LHCN-M2 (cell line): Measurements from ENCODE around the gene INPP4A. TPM values are rescaled to one million over a fixed set of nuclear protein-coding genes. Genes with fewer than 3 reads are reported as not detected.
"Not testable (repeated sequence)": the region's sequence is repeated elsewhere in the genome, so short reads cannot be mapped to it uniquely, and the experiment has no call there.

ENCODE experiments used
- DNase-seq: peaks from one replicate; pipeline ENCODE4 v3.0.0-alpha.2; 2012; ENCODE audit warnings: low read depth
- total RNA-seq: library from RNA; depleted of rRNA; stranded (reverse); fragments of >200 nt; gene quantifications from 2 replicates; pipeline ENCODE4 v1.2.3, GENCODE V29; 2014

INPP4A gene
- total RNA-seq, 1 experiment from 2014 or later: 11.8 TPM

DNA sequence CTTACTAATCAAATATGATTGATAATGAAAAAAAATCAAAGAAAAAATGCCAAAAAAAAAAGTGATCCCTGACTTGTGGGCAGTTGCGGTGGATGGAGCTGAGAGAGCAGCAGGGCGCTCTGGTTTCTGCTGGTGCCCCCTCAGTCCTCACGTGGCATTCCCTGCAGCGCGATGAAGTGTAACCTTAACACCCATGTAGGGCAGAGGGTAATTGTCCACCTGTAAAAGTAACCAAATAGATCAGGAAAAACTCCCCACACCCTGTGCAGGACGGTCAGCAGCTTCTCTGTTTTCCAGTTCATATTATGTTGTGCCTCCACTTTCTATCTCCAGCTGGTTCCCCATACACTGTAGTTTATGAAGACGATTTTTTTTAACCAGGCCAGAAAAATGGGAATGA, 138.6 kb downstream of the INPP4A start:
- no peak for DNase-seq

DNA sequence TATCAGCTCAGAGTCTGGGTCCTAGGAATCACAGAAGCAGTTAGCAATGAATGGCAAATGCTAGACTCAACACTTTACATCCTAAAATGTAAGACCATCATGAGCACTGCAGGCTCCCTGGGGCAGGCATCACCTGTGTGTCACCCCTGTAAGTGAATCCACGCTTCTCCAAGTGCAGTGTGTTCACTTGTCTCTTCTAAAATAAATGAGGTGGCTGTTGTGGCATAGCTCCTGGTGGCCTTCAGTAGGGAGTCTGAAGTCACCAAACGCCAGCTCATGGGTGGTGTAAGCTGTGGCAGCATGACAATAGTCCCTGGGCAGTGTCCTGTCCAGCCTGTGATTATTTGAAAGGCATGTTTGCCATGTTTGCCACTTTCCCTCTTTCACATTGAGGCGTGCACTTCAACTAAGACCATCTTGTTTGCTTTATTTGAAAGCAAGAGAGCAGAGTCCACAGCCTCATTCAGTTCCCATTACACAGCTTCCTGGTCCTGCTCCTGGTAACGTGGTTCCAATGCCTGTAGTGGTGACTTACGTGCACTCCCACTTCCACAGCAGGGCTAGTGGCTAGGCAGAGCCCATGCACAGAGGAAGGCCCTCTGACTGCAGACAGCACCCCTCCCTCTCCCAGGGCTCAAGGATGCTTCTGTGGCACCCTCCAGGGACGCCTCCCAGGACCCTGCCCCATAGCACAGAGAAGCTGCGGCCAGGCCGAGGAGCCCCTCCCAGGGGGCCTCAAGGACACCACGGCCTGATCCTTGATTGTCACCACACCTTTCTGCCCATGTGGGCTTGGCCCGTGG, 139.4 kb downstream of the INPP4A start:
- no peak for DNase-seq

DNA sequence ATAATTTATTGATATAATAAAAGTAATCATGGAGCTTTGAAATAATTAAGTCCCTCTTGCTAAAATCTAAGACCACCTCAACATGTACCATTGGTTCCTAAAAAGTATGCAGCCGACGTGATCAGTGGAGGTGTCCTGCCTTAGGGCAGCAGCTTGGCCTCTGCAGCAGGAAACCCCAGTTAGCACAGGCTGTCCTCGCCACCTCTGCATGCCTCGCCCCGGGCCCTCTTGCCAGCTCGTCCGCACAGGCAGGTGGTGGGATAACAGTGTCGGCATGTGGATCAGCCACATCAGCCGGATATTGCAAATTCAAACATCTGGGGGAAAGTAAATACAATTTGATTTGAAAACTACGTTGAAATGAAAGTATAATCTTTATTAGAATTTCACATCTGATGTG, 140.7 kb downstream of the INPP4A start:
- DNase-seq: no peak

DNA sequence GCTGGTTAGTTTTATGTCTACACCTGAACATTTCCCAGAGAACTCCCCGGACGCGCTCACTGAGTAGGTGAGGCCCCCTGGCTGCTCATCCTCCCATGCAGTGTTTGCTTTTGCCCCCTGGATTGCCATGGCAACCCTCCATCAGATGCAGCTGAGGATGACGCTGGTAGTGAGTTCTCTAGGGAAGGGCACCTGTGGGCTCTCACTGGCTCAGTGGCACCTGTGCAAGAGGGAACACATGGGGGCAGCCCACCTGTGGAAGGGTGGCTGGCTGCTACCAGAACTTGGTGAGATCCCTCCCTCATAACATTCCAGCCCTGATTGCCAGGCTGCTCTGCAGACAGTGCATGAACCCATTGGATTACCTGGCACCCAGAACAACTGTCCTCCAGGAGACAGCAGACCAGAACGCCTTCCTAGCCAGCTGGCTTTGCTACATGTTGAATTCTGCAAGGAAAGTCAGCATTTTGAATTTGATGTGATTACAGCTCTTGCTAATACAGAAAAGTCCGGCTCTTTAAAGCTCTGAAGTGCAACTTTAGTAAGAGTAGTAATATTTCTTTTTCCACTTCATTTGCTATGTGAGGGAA, 142.0 kb downstream of the INPP4A start:
- no peak for DNase-seq

DNA sequence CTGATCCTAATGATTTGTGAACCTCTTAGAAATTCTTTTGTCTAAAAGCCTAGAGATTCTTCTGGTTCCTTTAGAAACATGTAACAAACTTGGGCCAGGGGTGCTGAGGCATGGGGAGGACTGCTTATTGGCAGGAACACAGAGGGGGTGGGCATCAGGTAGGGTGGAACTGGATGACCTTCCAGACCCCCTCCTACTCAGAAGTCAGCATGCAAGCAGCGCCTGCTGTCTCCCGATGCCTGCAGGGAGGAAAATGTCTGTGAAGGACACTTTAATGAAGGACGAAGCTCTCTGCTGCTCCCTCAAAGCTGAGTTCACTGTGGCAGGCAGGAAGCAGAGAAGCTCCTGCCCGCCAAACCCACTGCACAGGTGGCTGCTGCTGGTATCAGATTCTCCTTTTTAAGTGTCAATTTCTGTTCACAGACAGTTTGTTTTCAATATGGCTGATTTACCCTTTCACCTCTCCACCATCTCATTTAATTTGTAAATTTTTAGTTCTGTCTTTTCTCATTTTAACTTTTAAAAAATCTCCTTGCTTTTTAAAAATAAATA, 144.3 kb downstream of the INPP4A start:
- no peak for DNase-seq

DNA sequence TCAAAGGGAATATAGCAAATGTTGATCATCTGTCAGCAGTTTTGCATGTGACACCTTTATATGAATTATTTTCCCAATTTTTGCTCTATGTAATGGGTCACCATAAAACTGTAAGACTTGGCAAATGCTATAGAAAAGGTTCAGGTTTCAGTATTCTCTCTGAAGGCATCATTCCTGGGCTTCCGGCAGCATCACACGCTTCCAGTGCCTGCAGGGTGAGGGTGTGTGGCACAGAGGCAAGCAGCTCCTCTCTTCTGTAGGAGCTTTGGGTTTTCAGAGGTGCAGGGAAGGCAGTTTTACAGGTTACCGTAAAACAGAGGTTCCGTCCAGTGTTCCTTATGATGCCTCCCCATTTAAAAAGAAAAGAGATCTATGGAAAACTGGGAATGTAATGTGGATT, 144.8 kb downstream of the INPP4A start:
- DNase-seq: no peak

DNA sequence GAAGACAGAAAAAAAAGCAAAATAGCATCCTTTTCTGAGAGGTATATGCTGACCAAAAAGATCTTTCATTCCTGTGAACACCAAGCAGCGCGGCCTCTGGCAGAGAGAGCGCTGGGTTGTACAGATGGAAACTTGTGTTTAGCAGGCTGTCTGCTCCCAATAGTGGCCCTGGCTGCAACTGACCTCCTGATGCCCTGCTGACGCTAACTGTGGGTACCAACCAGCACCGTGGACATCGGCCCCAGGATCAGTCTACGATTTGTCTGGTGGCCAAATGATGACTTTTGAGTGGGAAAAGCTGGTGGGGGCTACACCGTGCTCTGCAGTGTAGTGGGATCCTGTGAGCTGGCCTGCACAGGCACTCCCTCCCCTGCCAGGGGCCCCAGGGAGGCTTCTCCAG, 147.9 kb downstream of the INPP4A start:
- DNase-seq: no peak

DNA sequence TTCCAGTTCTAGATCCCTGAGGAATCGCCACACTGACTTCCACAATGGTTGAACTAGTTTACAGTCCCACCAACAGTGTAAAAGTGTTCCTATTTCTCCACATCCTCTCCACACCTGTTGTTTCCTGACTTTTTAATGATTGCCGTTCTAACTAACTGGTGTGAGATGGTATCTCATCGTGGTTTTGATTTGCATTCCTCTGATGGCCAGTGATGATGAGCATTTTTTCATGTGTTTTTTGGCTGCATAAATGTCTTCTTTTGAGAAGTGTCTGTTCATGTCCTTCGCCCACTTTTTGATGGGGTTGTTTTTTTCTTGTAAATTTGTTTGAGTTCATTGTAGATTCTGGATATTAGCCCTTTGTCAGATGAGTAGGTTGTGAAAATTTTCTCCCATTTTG, 150.0 kb downstream of the INPP4A start:
- not testable (repeated sequence) for DNase-seq

DNA sequence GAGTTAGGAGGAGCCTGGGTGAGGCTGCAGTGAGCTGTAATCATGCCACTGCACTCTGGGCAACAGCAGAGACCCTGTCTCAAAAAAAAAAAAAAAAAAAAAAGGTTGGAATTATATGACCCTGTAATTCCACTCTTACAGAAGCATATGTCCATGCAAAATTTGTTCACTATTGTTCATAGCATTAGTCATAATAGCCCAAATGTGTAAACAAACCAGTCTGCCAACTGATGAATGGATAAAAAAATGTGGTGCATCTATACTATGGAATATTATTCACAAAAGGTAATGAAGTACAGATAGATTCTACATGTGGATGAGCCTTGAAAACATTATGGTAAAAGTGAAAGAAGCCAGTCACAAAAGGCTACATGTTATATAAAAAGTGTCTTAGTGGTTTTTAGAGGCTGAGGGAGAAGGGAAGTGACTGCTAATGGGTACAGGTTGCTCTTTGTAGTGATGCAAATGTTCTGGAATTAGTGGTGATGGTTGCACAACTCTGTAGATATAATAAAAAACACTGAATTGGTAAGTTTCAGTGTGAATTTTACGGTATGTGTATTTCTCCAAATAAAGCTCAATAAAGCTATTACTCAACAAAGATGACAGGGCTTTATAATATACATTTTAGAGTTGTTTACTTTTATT, 154.2 kb downstream of the INPP4A start:
- peak; percentile 60 for DNase-seq

DNA sequence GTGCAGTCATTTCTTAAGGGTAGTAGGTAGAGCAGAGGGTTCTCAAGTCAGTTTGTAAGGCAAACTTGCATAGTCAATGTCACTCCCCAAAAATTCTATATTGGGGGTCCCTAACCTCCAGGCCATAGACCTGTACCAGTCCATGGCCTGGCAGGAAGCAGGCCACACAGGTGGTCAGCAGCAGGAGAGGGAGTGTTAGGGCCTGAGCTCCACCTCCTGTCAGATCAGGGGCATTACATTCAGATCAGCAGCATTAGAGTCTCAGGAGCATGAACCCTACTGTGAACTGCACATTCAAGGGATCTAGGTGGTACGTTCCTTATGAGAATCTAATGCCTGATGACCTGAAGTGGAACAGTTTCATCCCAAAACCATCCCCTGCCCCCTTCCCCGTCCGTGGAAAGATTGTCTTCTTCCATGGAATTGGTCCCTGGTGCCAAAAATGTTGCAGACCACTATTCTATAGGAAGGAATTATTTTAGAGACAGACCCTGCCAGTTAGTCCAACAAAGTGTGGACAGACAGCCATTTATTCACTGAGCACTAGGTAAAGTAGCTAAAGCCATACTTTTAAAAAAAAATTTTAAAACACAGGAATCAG, 157.0 kb downstream of the INPP4A start:
- peak; percentile 20 for DNase-seq

DNA sequence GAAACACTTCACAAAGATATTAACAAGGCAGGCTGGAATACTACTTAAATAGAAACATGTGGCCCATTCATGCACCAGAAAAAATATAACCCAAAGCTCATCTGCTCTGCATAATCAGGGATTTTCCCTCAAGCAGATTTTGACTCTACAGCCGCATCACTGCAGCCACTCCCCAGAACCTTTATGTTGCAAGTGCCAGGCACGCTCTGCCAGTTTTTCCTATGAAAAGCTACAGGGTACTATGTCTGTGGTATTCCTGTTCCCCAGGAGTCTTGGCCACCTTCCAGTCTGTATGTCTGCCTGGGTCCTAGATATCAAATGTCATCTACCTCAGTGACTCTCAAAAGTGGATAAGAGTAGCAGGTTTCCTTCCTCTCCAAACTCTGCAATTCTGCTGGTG, 159.9 kb downstream of the INPP4A start:
- no peak for DNase-seq

DNA sequence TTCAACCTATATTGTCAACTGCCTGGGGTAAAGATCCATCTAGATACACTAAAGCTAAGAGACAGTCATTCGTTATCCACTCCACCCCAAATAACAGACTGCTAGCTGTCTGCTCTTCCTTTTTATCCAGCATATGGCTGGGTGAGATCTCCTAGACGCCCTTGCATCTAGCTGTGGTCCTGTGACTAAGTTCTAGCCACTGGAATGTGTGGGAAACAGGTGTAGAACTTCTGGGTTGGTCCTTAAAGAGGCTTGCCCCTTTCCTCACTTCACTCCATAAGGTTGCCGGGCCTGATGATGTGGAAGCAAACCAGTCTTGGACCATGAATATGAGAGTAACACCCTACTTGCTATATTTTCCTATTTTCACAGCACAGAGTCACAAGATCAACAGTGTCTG, 160.4 kb downstream of the INPP4A start:
- DNase-seq: peak; percentile 47

DNA sequence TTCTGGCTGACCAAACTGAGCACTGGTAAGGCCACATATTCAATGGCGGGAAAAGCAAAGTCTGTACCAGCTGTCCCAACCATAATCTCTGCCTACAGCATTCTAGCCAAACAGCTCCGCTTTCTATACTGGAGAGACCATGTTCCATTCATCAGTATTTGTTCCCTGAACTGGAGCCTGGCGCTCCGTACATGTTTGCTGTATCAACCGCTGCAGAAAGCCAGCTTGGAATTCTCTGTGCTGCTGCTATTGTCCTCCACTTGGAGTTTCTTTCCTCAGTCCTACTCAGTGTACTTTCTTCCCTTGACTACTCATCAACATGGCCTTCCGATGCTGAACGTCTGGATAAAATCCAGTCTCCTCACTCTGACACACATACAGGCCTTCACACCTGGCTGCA, 161.8 kb downstream of the INPP4A start:
- DNase-seq: no peak

DNA sequence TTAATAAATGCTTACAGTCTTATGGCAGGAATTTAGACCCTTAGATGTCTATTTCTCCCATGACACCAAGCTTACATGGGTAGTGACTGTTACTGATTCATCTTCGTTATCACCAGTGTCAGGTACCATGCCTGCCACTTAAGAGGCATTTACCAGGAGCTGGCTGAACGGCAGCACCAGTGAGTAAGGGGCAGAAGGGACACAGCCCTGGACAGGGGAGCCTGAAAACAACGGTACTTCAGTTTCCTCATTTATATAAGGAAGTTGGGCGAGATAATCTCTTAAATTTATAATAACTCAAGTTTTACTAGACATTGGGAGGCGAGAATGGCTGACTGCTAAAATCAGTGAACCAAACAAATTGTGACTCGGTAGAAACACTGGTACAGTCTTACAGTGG, 162.4 kb downstream of the INPP4A start:
- DNase-seq: no peak

DNA sequence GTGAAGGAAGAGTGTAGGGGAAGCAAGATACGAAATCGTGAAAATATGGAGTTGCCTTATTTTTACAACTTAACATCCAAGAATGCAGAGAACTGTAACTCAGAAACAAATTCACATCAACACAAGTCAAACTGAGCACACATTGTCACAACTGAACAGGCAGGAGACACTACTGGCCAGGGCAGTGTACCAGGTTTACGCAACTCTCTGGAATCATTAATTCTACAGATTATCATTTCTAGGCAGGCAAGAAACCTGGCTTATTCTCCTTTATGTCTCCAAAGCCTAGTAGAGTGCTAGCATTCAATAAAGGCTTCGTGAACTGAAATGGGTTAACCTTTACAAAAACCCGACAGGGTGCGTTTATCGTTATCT, 163.1 kb downstream of the INPP4A start:
- DNase-seq: no peak

DNA sequence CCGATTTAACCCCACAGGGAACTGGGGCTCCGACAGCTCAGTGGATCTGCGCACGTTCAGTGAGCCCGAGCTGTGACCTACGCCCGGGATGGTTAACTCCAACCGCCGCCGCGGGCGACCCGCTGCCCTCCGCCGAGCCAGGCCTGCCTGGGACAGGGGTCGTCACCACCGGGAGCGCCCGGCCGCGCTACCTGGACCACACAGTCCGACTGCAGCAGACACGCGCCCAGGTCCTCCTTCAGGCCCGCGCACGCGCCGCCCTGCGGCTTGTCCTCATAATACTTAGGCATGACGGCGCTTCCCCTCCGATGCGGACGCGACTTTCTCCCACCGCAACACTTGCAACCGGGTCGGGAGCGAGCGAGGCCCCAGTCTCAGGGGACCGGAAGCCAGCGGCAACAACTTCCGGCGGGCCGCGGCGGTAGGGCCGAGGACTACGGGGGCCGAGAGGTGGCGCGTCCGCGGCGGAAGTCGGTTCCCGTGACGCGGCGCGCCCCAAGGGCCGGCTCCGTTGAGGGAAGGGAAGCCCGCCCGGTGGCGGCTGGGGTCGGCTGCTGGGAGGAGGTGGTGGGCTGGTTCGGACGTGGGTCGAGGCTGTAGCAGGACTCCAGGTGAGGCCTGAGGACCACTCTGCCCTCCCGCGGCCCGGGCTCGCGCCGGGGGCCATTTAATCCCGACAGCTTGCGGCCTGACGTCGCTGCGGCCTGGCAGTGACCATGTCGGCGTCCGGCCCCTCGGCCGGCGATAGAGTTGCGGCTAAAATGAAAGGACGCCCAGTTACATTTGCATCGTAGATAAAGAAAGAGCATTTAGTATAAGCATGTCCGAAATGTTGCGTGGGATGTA, 163.7 kb downstream of the INPP4A start, which contains the start of the genes COA5 and UNC50:
Gene COA5 (minus strand): TSS at position 397 of the 846 bp plus-strand sequence. CDS start 107 bp downstream, at position 290.
Gene UNC50 (plus strand): TSS at position 474 of the 846 bp plus-strand sequence. CDS start 1,171 bp downstream, outside the sequence.
- peak; percentile 86 for DNase-seq

DNA sequence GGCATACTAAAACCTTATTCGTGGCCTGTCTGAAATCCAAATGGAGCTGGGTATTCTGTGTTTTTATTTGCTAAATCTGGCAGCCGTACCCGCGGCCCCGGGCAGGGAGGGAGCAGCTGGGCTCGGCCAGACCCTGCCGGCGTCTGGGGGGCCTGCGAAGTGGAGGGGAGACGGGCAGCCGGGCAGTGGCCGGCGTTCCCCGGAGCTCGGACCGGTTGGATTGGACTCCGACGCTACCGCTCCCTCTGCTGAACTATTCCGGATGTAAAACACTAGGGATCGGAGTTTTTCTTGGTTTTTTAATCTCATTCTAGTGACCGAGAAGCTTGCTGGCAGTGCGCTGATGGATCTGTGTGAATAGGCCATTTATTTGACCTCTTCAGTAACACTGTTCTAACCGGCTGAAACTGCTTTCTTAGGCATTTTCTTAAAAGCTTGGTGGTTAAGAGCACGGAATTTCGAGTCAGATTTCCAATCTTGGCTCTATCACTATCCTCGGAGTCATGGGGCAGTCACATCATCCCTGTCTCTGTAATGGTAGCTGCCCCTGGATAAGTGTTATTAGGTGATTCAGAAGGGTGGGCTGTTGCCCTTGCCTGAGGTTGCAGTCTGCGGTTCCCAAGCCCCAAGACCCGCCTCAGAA, 164.4 kb downstream of the INPP4A start:
- DNase-seq: peak; percentile 45

DNA sequence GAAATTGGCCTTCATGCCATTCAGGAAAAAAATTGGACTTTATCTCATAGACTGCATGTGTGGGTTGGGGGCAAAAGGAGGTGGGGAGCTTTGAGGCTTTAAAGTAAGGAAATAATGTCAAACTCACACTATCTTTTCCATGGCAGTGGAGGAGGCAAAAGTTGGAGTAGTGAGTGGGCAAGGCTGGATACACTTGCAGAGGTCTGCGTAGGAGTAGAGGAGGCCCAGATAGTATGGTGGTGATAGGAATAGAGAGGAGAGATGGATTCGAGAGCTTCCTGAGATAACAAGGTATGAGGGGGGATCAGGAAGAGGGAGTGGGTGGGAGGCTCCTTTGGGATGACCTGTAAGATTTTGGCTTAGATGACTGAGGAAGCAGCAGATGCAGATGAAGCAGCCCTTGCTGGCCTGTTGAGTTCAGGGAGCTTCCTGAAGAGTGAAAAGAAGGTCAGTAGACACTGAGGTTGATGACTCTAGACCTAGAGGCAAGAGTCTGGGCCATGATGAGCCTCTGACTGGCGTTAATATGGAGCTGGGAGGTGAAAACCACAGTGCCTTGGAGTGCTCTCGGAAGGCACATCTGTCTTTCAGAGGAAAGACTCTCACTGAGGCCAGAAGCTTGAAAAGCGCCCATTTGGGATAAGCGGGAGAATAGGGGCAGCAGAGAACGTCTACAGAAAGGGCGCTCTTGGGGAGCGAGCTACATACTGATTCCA, 169.5 kb downstream of the INPP4A start:
- DNase-seq: no peak

DNA sequence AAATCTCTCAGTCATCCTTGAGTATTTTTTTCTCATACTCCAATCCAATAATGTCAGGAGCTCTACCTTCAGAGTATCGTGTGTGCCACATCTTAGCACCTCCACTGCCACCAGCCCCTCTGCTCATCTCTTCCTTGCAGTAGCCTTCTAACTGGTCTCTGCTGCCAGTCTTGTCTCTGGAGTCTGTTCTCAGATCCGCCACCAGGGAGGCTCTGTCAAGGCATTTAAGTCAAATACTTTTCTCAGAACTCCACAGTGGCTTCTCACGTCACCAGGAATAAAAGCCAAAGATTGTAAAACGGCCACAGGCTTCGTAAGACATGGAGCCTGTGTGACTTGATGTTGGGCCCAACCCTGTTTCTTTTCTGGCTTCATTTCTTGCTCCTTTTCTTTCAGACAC, 170.8 kb downstream of the INPP4A start:
- no peak for DNase-seq

DNA sequence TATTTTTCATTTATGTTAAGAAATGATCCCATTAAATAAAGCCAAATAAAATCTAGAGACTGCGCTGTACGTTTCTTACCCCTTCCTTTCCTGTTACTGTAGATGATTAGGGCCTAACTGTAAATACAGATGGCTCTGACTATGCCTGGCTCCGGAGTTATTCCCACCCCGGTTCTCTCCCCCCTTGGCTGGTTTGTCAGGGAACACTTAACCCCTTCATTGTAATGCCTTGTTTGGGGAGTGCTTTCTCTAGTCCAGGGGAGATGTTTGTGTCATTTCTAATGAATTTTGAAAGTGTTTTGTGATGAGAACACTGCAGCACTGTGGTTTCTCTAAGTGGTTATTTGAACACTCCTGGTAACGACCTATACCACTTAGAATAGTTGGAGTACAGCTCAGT, 172.5 kb downstream of the INPP4A start:
- no peak for DNase-seq
